ENCODE data around the gene CDH5. TPM values are rescaled to one million over a fixed set of nuclear protein-coding genes. Genes with fewer than 3 reads are reported as not detected.

Gene CDH5
- total RNA-seq, 1 donor from 2014 or later, result not detected

DNA sequence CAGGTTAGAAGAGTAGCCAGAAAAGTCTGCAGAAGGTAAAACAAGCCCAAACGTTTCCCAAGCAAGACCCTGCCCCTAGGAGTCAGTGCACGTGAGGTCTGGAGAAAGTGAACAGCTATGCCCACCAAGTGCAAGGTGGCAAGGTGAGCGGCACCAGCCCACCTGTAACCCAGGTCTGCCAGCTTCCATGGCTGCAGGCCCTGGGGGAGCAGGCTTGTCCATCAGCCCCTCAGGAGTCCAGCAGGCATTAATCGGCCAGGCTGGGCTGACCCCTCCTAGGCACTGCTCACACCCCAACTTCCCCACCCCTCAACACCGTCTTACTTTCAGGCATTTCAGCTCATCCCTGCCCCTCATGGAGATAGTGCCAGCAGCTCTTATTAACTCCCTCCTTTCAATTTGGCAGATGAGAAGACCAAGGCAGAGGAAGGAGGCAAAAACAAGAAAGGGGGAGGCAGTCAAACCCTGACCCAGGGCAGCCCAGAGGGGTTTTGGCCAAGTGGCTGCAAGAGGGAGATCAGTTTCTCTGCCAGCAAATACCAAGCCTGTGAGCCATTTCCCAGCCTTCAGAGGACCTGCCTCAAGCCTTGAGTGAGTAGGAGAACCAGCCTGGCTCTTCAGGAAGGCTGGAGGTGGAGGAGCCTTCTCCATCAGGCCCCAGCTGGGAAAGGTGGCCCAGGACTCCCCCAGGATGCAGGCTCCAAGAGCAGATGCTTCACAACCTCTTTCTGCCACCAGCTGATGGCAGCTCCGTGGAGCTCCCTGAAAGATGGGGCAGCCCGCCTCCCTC lies 75.3 kb downstream of the CDH5 start:
- TF ChIP-seq, protein P1, sequence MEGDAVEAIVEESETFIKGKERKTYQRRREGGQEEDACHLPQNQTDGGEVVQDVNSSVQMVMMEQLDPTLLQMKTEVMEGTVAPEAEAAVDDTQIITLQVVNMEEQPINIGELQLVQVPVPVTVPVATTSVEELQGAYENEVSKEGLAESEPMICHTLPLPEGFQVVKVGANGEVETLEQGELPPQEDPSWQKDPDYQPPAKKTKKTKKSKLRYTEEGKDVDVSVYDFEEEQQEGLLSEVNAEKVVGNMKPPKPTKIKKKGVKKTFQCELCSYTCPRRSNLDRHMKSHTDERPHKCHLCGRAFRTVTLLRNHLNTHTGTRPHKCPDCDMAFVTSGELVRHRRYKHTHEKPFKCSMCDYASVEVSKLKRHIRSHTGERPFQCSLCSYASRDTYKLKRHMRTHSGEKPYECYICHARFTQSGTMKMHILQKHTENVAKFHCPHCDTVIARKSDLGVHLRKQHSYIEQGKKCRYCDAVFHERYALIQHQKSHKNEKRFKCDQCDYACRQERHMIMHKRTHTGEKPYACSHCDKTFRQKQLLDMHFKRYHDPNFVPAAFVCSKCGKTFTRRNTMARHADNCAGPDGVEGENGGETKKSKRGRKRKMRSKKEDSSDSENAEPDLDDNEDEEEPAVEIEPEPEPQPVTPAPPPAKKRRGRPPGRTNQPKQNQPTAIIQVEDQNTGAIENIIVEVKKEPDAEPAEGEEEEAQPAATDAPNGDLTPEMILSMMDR (IDR thresholded peaks at IDR 0.05), result no peak
- H3K27ac Mint-ChIP-seq, result no peak overlapping the region
- H3K4me1 Mint-ChIP-seq, result no peaks in the 10 kb centered on the region
- ATAC-seq (ENCODE audit: low read depth), result no peak
- CTCF ChIA-PET, result no interaction called here
- no peak overlapping the region for H3K4me3 Mint-ChIP-seq
- no peaks in the 10 kb centered on the region for H3K9me3 Mint-ChIP-seq
- H3K27me3 Mint-ChIP-seq, result peaks cover 42% of the 10 kb centered on the region
- intact Hi-C loops (cut with micrococcal nuclease), result no loop called here
- POLR2A ChIA-PET, result no interaction called here
- H3K36me3 Mint-ChIP-seq (ENCODE audit: low read depth), result no peaks in the 10 kb centered on the region
- DNase-seq, result no peak

DNA sequence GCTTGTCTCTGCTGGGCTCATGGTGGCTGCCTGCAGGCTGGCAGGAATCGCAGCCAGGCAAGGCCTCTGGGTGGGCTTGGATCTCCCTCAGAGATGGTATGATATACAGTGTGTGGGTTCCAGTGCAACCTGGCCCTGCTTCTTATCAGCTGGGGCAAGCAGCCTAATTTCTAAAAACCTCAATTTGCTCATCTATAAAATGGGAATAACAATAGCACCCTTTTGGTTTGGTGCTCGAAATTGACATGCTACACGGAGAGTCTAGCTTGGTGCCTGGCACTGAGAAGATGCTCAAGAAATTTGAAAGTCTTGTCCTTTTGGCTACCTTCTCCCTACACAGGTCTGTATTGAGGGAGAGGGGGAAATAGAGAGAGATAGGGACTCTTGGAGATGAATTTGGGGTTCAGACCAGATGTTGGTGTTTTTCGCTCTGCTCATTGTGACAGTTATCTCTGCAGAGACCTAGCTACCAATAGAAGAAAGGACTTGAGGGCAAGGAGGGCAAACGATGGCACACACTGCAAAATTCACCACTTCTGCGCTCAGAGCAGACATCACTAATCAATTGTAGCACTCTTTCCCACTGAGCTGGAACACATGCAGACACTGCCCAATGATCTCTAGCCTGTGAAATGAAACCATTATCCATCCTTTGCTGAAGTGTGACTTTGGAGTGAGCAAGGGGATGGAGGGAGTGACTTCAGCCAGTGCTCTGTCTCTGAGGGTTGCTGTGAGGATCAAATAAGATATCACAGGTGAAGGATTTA lies 76.2 kb downstream of the CDH5 start:
- Mint-ChIP-seq H3K4me1 (no peaks in the 10 kb centered on the region), H3K27me3 (peaks cover 44% of the 10 kb centered on the region), H3K27ac (no peak overlapping the region), H3K36me3 (ENCODE audit: low read depth) (no peaks in the 10 kb centered on the region), H3K9me3 (no peaks in the 10 kb centered on the region), H3K4me3 (no peak overlapping the region)
- ATAC-seq (ENCODE audit: low read depth) (no peak), DNase-seq (no peak)
- ChIA-PET POLR2A (no interaction called here), CTCF (no interaction called here)
- intact Hi-C loops (cut with micrococcal nuclease), result no loop called here
- TF ChIP-seq, protein P1 (IDR thresholded peaks at IDR 0.05), result no peak

GRCh38 chr16:66443269-66443652 lies 76.8 kb downstream of the CDH5 start:
- intact Hi-C loops (cut with micrococcal nuclease), result no loop called here
- Mint-ChIP-seq H3K36me3 (ENCODE audit: low read depth) (no peaks in the 10 kb centered on the region), H3K4me1 (no peaks in the 10 kb centered on the region), H3K27ac (no peak overlapping the region), H3K27me3 (peaks cover 47% of the 10 kb centered on the region), H3K9me3 (no peaks in the 10 kb centered on the region), H3K4me3 (no peak overlapping the region)
- no peak for ATAC-seq (ENCODE audit: low read depth)
- ChIA-PET POLR2A (no interaction called here), CTCF (no interaction called here)
- TF ChIP-seq, protein P1 (IDR thresholded peaks at IDR 0.05), result no peak
- no peak for DNase-seq

GRCh38 chr16:66444049-66444481 lies 77.6 kb downstream of the CDH5 start:
- intact Hi-C loops (cut with micrococcal nuclease), result no loop called here
- Mint-ChIP-seq H3K27ac (no peak overlapping the region), H3K4me1 (no peaks in the 10 kb centered on the region), H3K27me3 (peaks cover 41% of the 10 kb centered on the region), H3K36me3 (ENCODE audit: low read depth) (no peaks in the 10 kb centered on the region), H3K4me3 (no peak overlapping the region), H3K9me3 (no peaks in the 10 kb centered on the region)
- ATAC-seq (ENCODE audit: low read depth), result no peak
- ChIA-PET CTCF (no interaction called here), POLR2A (no interaction called here)
- no peak for DNase-seq
- TF ChIP-seq, protein P1 (IDR thresholded peaks at IDR 0.05), result no peak

DNA sequence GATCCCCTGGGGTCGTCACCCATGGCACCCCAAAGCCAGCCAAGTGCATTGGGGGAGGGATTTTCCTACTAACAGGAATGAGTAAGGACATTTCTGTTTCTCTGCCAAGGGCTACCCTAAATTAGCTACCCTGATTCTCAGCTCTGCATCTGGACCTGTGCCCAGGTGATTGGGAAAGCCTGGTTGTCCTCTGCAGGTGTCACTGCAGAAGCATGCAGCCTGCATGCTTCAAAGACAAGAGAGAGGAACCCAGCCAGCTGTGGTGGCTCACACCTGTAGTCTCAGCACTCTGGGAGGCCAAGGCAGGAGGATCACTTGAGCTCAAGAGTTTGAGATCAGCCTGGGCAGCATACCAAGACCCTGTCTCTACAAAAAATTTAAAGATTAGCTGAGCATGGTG lies 80.2 kb downstream of the CDH5 start:
- Mint-ChIP-seq H3K9me3 (no peaks in the 10 kb centered on the region), H3K4me1 (no peaks in the 10 kb centered on the region), H3K4me3 (no peak overlapping the region), H3K36me3 (ENCODE audit: low read depth) (no peaks in the 10 kb centered on the region), H3K27ac (no peak overlapping the region), H3K27me3 (peaks cover 27% of the 10 kb centered on the region)
- intact Hi-C loops (cut with micrococcal nuclease), result no loop called here
- CTCF ChIA-PET, result no interaction called here
- TF ChIP-seq, protein P1 (IDR thresholded peaks at IDR 0.05), result no peak
- DNase-seq (no peak), ATAC-seq (ENCODE audit: low read depth) (no peak)
- POLR2A ChIA-PET, result no interaction called here
